EH (cell line): Measurements from ENCODE around the gene PDGFB.

Experiments
- DNase-seq: peaks from one replicate; pipeline ENCODE4 v3.0.0-alpha.2; 2015; ENCODE audit warnings: low read depth

PDGFB gene

GRCh38 chr22:39239561-39240423 is 5.0 kb downstream of the PDGFB start:
- no peak for DNase-seq

GRCh38 chr22:39238966-39239505 is 5.7 kb downstream of the PDGFB start:
- no peak for DNase-seq

GRCh38 chr22:39238561-39238960 is 6.2 kb downstream of the PDGFB start:
- DNase-seq: no peak

- DNase-seq: no peak
Observed at GRCh38 chr22:39238101-39238466, 6.7 kb downstream of the PDGFB start.

GRCh38 chr22:39237318-39238100 is 7.3 kb downstream of the PDGFB start:
- DNase-seq: no peak

- no peak for DNase-seq
Observed at GRCh38 chr22:39236321-39237317, 8.2 kb downstream of the PDGFB start.

- no peak for DNase-seq
Observed at GRCh38 chr22:39234867-39235687, 9.7 kb downstream of the PDGFB start.

- DNase-seq: no peak
Observed at GRCh38 chr22:39234472-39234787, 10.4 kb downstream of the PDGFB start.

- DNase-seq: no peak
Observed at GRCh38 chr22:39233710-39234471, 10.9 kb downstream of the PDGFB start.

GRCh38 chr22:39232806-39233709 is 11.7 kb downstream of the PDGFB start:
- DNase-seq: no peak

- no peak for DNase-seq
Observed at GRCh38 chr22:39232246-39232645, 12.5 kb downstream of the PDGFB start.

- no peak for DNase-seq
Observed at GRCh38 chr22:39231197-39231950, 13.4 kb downstream of the PDGFB start.

GRCh38 chr22:39230261-39231196 is 14.3 kb downstream of the PDGFB start:
- DNase-seq: no peak

- no peak for DNase-seq
Observed at GRCh38 chr22:39229688-39230260, 15.0 kb downstream of the PDGFB start.

GRCh38 chr22:39229075-39229474 is 15.7 kb downstream of the PDGFB start:
- no peak for DNase-seq

GRCh38 chr22:39227542-39228272 is 17.1 kb downstream of the PDGFB start:
- no peak for DNase-seq
